HEK293T (cell line): ENCODE results near the gene EGLN2.

Experiments used
- FOXA1 ChIP-seq: fragments of 450-650 bp; IDR thresholded peaks from 2 replicates; pipeline ENCODE4 v1.6.1; 2016; ENCODE audit warnings: mild to moderate bottlenecking
- FOXM1 ChIP-seq: fragments of 450-650 bp; IDR thresholded peaks from 2 replicates; pipeline ENCODE4 v1.6.1; 2017; ENCODE audit warnings: mild to moderate bottlenecking, borderline replicate concordance
- HDGF ChIP-seq: fragments of 450-650 bp; IDR thresholded peaks from 2 replicates; pipeline ENCODE4 v1.6.1; 2017; ENCODE audit warnings: antibody characterized with exemption, borderline replicate concordance
- LEF1 ChIP-seq: fragments of 450-650 bp; IDR thresholded peaks from 2 replicates; pipeline ENCODE4 v1.6.1; 2017; ENCODE audit warnings: mild to moderate bottlenecking, borderline replicate concordance
- SP1 ChIP-seq: fragments of 450-650 bp; IDR thresholded peaks from 2 replicates; pipeline ENCODE4 v1.6.1; 2017
- TARDBP ChIP-seq: fragments of 450-650 bp; IDR thresholded peaks from 2 replicates; pipeline ENCODE4 v1.6.1; 2016

GRCh38 chr19:40762754-40763470 is 36.1 kb upstream of the EGLN2 start:
- TF ChIP-seq LEF1 (no peak), FOXM1 (no peak), TARDBP (no peak), FOXA1 (no peak), SP1 (no peak), HDGF (no peak)
